Neural progenitor cell (in vitro differentiated cells): ENCODE measurements around the gene TLX1. TPM values are rescaled to one million over a fixed set of nuclear protein-coding genes. Genes with fewer than 3 reads are reported as not detected.
A peak's percentile ranks its signal among the peaks of the same experiment; 100 is the strongest.

Experiments
- DNase-seq: peaks from one replicate; pipeline ENCODE4 v3.0.0-alpha.2; 2016; ENCODE audit warnings: low spot score
- H2AFZ ChIP-seq: fragments of 200-600 bp; sonication (generic); replicated peaks from 2 replicates; pipeline ENCODE4 v1.6.1; 2016; ENCODE audit warnings: antibody characterized with exemption
- H3F3A ChIP-seq: fragments of 200-600 bp; sonication (generic); 2 replicates; pipeline ENCODE4 v1.6.1; 2016; ENCODE audit warnings: antibody characterized with exemption, low read depth
- H3K27ac ChIP-seq: fragments of 200-600 bp; sonication (generic); 2 replicates; pipeline ENCODE4 v1.5.1; 2016; ENCODE audit warnings: mild to moderate bottlenecking
- H3K27me3 ChIP-seq: fragments of 200-600 bp; sonication (generic); 2 replicates; pipeline ENCODE4 v1.6.1; 2016; ENCODE audit warnings: mild to moderate bottlenecking, moderate library complexity
- H3K36me3 ChIP-seq: fragments of 200-600 bp; sonication (generic); 2 replicates; pipeline ENCODE4 v1.5.1; 2016
- H3K4me1 ChIP-seq: fragments of 200-600 bp; sonication (generic); 2 replicates; pipeline ENCODE4 v1.6.1; 2016; ENCODE audit warnings: mixed run types
- H3K4me2 ChIP-seq: fragments of 200-600 bp; sonication (generic); 2 replicates; pipeline ENCODE4 v1.6.1; 2016
- H3K4me3 ChIP-seq: fragments of 200-600 bp; sonication (generic); 2 replicates; pipeline ENCODE4 v1.5.1; 2016
- H3K79me2 ChIP-seq: fragments of 200-600 bp; sonication (generic); 2 replicates; pipeline ENCODE4 v1.6.1; 2016; ENCODE audit warnings: low read depth
- H3K9ac ChIP-seq: fragments of 200-600 bp; sonication (generic); 2 replicates; pipeline ENCODE4 v1.6.1; 2016
- H3K9me3 ChIP-seq: fragments of 200-600 bp; sonication (generic); 2 replicates; pipeline ENCODE4 v1.5.1; 2016; ENCODE audit warnings: low read depth
- H4K20me1 ChIP-seq: fragments of 200-600 bp; sonication (generic); 2 replicates; pipeline ENCODE4 v1.6.1; 2016; ENCODE audit warnings: low read depth
- H3K27ac Mint-ChIP-seq: 3 replicates; pipeline ENCODE4 v1.8.0; 2021; ENCODE audit warnings: mixed read lengths
- H3K27me3 Mint-ChIP-seq: 2 replicates; pipeline ENCODE4 v1.8.0; 2022; ENCODE audit warnings: low read depth, mild to moderate bottlenecking, inconsistent platforms, moderate library complexity, mixed read lengths; ENCODE audit not compliant: insufficient read depth
- H3K36me3 Mint-ChIP-seq: 3 replicates; pipeline ENCODE4 v1.8.0; 2021; ENCODE audit warnings: mixed read lengths
- H3K4me1 Mint-ChIP-seq: 3 replicates; pipeline ENCODE4 v1.8.0; 2021; ENCODE audit warnings: mixed read lengths
- H3K4me3 Mint-ChIP-seq: 3 replicates; pipeline ENCODE4 v1.8.0; 2021; ENCODE audit warnings: mild to moderate bottlenecking, moderate library complexity, mixed read lengths
- H3K9me3 Mint-ChIP-seq: 3 replicates; pipeline ENCODE4 v1.8.0; 2020; ENCODE audit warnings: mixed read lengths
- CTCF ChIP-seq: fragments of 200-600 bp; sonication (generic); IDR thresholded peaks from 2 replicates; pipeline ENCODE4 v1.5.1; 2017; ENCODE audit warnings: antibody characterized with exemption, mild to moderate bottlenecking
- EZH2 ChIP-seq: fragments of 200-600 bp; sonication (generic); IDR thresholded peaks from 2 replicates; pipeline ENCODE4 v1.6.1; 2017; ENCODE audit warnings: antibody characterized with exemption, mild to moderate bottlenecking, moderate library complexity
- EZH2phosphoT487 ChIP-seq: fragments of 200-600 bp; sonication (generic); IDR thresholded peaks from 2 replicates; pipeline ENCODE4 v1.6.1; 2017; ENCODE audit warnings: antibody characterized with exemption
- total RNA-seq: library from RNA; depleted of rRNA; stranded (reverse); fragments of >200 nt; gene quantifications from 2 replicates; pipeline ENCODE4 v1.2.3, GENCODE V29; 2015; ENCODE audit warnings: low replicate concordance

TLX1 gene
- total RNA-seq, 1 donor from 2014 or later: not detected

- H3K9me3 ChIP-seq: no peaks in the 10 kb centered on the region
- TF ChIP-seq EZH2: peak; percentile 100
- no peak for TF ChIP-seq CTCF
- peak; percentile 97 for TF ChIP-seq EZH2phosphoT487
- peaks cover 100% of the 10 kb centered on the region for H3K27me3 ChIP-seq
- no peaks in the 10 kb centered on the region for H3F3A ChIP-seq
- no peak overlapping the region for H3K4me2 ChIP-seq
- no peaks in the 10 kb centered on the region for H3K4me1 ChIP-seq
- Mint-ChIP-seq H3K9me3 (peaks cover 5% of the 10 kb centered on the region), H3K36me3 (peaks cover 2% of the 10 kb centered on the region), H3K4me3 (peak overlapping the region; percentile 18), H3K27ac (no peak overlapping the region), H3K4me1 (peaks cover 21% of the 10 kb centered on the region), H3K27me3 (peaks cover 96% of the 10 kb centered on the region)
- peaks cover 87% of the 10 kb centered on the region for H4K20me1 ChIP-seq
- H3K4me3 ChIP-seq: no peak overlapping the region
- H3K79me2 ChIP-seq: no peaks in the 10 kb centered on the region
- no peaks in the 10 kb centered on the region for H3K36me3 ChIP-seq
- no peak overlapping the region for H3K9ac ChIP-seq
- DNase-seq: no peak
- H3K27ac ChIP-seq: no peak overlapping the region
- no peak overlapping the region for H2AFZ ChIP-seq
Observed at GRCh38 chr10:101140084-101140949, 9.2 kb downstream of the TLX1 start.

- TF ChIP-seq EZH2phosphoT487 (no peak), EZH2 (no peak), CTCF (no peak)
- DNase-seq: no peak
Observed at GRCh38 chr10:101140950-101141615, 10.0 kb downstream of the TLX1 start.

GRCh38 chr10:101141616-101142532, 10.8 kb downstream of the TLX1 start:
- Mint-ChIP-seq H3K27me3 (peaks cover 93% of the 10 kb centered on the region), H3K4me1 (peaks cover 14% of the 10 kb centered on the region), H3K27ac (no peak overlapping the region), H3K9me3 (peaks cover 5% of the 10 kb centered on the region), H3K36me3 (peaks cover 2% of the 10 kb centered on the region), H3K4me3 (no peak overlapping the region)
- Histone ChIP-seq H2AFZ (no peak overlapping the region), H3K9me3 (no peaks in the 10 kb centered on the region), H3F3A (no peaks in the 10 kb centered on the region), H3K27ac (no peak overlapping the region), H3K27me3 (peaks cover 100% of the 10 kb centered on the region), H3K4me3 (no peak overlapping the region), H3K4me2 (no peak overlapping the region), H3K36me3 (no peaks in the 10 kb centered on the region), H4K20me1 (peaks cover 85% of the 10 kb centered on the region), H3K4me1 (peaks cover 5% of the 10 kb centered on the region), H3K9ac (no peak overlapping the region), H3K79me2 (no peaks in the 10 kb centered on the region)
- TF ChIP-seq CTCF: peak; percentile 96
- no peak for TF ChIP-seq EZH2
- peak; percentile 77 for TF ChIP-seq EZH2phosphoT487
- DNase-seq: peak; percentile 92

More at GRCh38 chr10:101140950-101141615, 10.0 kb downstream of the TLX1 start:
- no peak overlapping the region for H2AFZ ChIP-seq
- no peaks in the 10 kb centered on the region for H3F3A ChIP-seq
- Mint-ChIP-seq H3K27me3 (peaks cover 96% of the 10 kb centered on the region), H3K4me3 (peak overlapping the region; percentile 18), H3K27ac (no peak overlapping the region), H3K36me3 (peaks cover 2% of the 10 kb centered on the region), H3K9me3 (peaks cover 5% of the 10 kb centered on the region), H3K4me1 (peaks cover 14% of the 10 kb centered on the region)
- H3K9me3 ChIP-seq: no peaks in the 10 kb centered on the region
- H4K20me1 ChIP-seq: peaks cover 87% of the 10 kb centered on the region
- no peak overlapping the region for H3K9ac ChIP-seq
- no peak overlapping the region for H3K4me2 ChIP-seq
- no peak overlapping the region for H3K27ac ChIP-seq
- H3K27me3 ChIP-seq: peaks cover 100% of the 10 kb centered on the region
- no peaks in the 10 kb centered on the region for H3K79me2 ChIP-seq
- no peaks in the 10 kb centered on the region for H3K36me3 ChIP-seq
- no peaks in the 10 kb centered on the region for H3K4me1 ChIP-seq
- H3K4me3 ChIP-seq: no peak overlapping the region
